ENCODE measurements around the gene ZBTB21. TPM values are rescaled to one million over a fixed set of nuclear protein-coding genes. Genes with fewer than 3 reads are reported as not detected.

ZBTB21 gene
- total and polyA plus RNA-seq, 2 experiments from 2014 or later: 10.7 TPM

DNA sequence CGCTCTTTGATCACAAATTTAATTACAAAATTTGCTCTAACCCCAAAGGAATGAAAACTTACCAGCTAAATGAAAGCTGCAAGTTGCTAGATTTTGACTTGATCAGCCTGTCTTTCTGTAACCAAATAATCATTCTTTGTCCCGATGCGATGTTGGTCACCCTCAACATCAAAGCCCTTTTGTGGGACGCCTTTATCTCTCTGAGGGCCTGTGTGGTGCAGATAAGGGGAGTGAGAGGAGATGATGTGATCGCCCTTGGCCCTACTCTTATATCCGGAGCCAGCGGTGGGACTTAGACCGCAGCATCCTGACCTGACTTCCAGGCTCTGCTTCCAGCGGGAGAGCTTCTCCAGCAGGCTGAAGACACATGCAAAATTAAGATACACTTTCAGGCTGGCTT is 41.6 kb upstream of the ZBTB21 start:
- no peaks in the 10 kb centered on the region for H3K9me2 ChIP-seq (ENCODE audit: insufficient read depth)
- no peaks in the 10 kb centered on the region for H3K79me2 ChIP-seq (ENCODE audit: insufficient read depth)
- H3F3A ChIP-seq (ENCODE audit: insufficient read depth): peaks cover 18% of the 10 kb centered on the region; the same call in 1 of the 2 replicates
- no peaks in the 10 kb centered on the region for H4K20me1 ChIP-seq (ENCODE audit: insufficient read depth)
- no peak overlapping the region for H3K27ac ChIP-seq
- 88 to 90% methylated on average over 9 of the region's 9 CpGs for WGBS, 2 experiments (ENCODE audit: low coverage in 1 of 2, low lambda C conversion rate in 2 of 2, missing lambda C conversion rate in 2 of 2)
- H3K4me3 ChIP-seq: no peak overlapping the region
- in situ Hi-C loops (cut with MboI): no loop called here
- H2AFZ ChIP-seq: no peak overlapping the region
- no peaks in the 10 kb centered on the region for H3K9me3 ChIP-seq (ENCODE audit: low read depth)
- H3K4me1 ChIP-seq (ENCODE audit: insufficient read depth): peaks cover 22% of the 10 kb centered on the region
- no peak for DNase-seq
- TF ChIP-seq EZH2phosphoT487 (IDR thresholded peaks at IDR 0.05; ENCODE audit: insufficient read depth, low read depth): no peak
- no peak for TF ChIP-seq EZH2 (IDR thresholded peaks at IDR 0.05; ENCODE audit: insufficient read depth, poor library complexity, severe bottlenecking)
- H3K9ac ChIP-seq: no peak overlapping the region
- no peak overlapping the region for H3K4me2 ChIP-seq (ENCODE audit: unreplicated experiment)
- H3K36me3 ChIP-seq (ENCODE audit: low read depth): no peaks in the 10 kb centered on the region
- no peaks in the 10 kb centered on the region; the same call in 1 of the 2 replicates for H3K27me3 ChIP-seq (replicated peaks; ENCODE audit: insufficient read depth)

DNA sequence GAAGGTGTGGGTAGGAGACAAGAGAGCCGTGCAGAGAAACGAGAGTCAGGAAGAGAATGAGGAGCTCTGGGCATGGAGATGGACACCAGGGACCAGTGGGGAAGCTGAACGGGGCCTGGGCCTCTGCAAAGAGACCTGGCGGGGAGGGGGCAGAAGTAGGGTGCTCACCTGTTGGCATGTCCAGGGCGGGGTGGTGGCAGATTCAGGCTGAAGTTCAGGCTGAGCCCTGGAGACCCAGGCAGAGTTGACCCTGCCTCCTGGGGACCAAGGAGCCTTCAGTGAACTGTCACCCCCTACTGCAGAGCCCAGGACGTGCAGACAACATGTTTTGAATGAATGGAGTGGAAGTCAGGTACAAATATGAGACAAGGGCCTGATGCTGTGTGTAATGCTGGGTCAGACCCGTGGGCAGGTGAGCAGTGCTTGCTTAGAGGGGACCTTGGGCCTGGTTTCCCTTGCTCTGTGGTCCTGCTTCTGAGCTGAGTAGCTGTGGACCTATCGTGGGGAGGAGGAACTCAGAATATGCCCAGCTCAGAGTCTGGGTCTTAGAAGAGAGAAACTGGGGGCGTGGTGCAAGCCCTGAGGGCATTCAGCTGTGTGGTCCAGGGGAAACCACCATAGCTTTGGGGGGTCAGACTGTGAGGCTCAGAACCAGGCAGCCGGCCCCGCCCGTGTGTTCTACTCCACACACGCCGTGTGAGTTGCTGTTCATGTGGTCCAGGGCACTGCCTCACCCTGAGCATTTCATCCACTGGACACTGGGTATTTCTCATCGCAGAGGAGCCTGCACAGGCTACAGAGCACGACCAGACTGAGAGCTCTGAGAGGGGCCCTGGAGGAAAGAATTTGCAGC is 39.6 kb upstream of the ZBTB21 start:
- H3K36me3 ChIP-seq (ENCODE audit: low read depth): no peaks in the 10 kb centered on the region
- no peaks in the 10 kb centered on the region for H3K9me2 ChIP-seq (ENCODE audit: insufficient read depth)
- TF ChIP-seq EZH2 (IDR thresholded peaks at IDR 0.05; ENCODE audit: insufficient read depth, poor library complexity, severe bottlenecking) (no peak), EZH2phosphoT487 (IDR thresholded peaks at IDR 0.05; ENCODE audit: insufficient read depth, low read depth) (no peak)
- DNase-seq: no peak
- no peak overlapping the region for H3K4me3 ChIP-seq
- H3K9ac ChIP-seq: no peak overlapping the region
- in situ Hi-C loops (cut with MboI): no loop called here
- no peaks in the 10 kb centered on the region; the same call in 1 of the 2 replicates for H3K27me3 ChIP-seq (replicated peaks; ENCODE audit: insufficient read depth)
- WGBS, 2 experiments (ENCODE audit: low coverage in 1 of 2, low lambda C conversion rate in 2 of 2, missing lambda C conversion rate in 2 of 2): 91 to 92% methylated on average over 15 to 16 of the region's 16 CpGs
- H2AFZ ChIP-seq: no peak overlapping the region
- H3K79me2 ChIP-seq (ENCODE audit: insufficient read depth): no peaks in the 10 kb centered on the region
- no peaks in the 10 kb centered on the region for H4K20me1 ChIP-seq (ENCODE audit: insufficient read depth)
- H3K4me1 ChIP-seq (ENCODE audit: insufficient read depth): peaks cover 16% of the 10 kb centered on the region
- H3K4me2 ChIP-seq (ENCODE audit: unreplicated experiment): no peak overlapping the region
- H3K27ac ChIP-seq: no peak overlapping the region
- peaks cover 10% of the 10 kb centered on the region; the same call in 1 of the 2 replicates for H3F3A ChIP-seq (ENCODE audit: insufficient read depth)
- no peaks in the 10 kb centered on the region for H3K9me3 ChIP-seq (ENCODE audit: low read depth)

DNA sequence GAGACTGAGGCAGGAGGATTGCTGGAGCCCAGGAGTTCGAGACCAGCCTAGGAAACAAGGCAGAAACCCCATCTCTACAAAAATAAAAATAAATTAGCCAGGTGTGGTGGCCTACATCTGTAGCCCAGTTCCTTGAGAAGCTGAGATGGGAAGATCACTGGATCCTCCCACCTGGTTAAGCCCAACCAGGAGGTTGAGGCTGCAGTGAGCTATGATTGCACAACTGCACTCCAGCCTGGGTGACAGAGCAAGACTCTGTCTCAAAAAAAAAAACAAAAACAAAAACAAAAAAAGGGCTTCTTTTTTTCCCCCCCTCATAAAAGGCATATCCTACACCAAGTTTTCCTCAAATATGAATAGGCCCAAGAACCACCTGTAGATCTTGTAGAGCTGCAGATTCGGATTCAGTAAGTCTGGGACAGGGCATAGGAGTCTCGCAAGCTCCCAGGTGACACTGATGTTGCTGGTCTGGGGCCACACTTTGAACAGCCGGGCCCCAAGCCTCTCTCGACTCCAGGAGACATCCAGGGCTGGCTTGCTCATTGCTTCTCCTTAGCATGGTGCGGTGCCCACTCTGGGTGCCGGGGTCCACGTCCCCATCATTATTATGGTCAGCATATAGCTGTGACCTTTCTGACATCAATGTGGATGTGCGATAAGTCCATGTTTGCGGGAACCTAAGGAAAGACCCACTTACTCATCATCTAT is 38.9 kb upstream of the ZBTB21 start:
- Histone ChIP-seq H3K27me3 (replicated peaks; ENCODE audit: insufficient read depth) (no peaks in the 10 kb centered on the region; the same call in 1 of the 2 replicates), H3K79me2 (ENCODE audit: insufficient read depth) (no peaks in the 10 kb centered on the region), H3K9ac (no peak overlapping the region), H4K20me1 (ENCODE audit: insufficient read depth) (no peaks in the 10 kb centered on the region), H3K9me2 (ENCODE audit: insufficient read depth) (no peaks in the 10 kb centered on the region), H3K4me1 (ENCODE audit: insufficient read depth) (peaks cover 16% of the 10 kb centered on the region), H3K4me2 (ENCODE audit: unreplicated experiment) (no peak overlapping the region), H2AFZ (no peak overlapping the region), H3F3A (ENCODE audit: insufficient read depth) (peaks cover 10% of the 10 kb centered on the region; the same call in 1 of the 2 replicates), H3K9me3 (ENCODE audit: low read depth) (no peaks in the 10 kb centered on the region), H3K27ac (no peak overlapping the region), H3K4me3 (no peak overlapping the region), H3K36me3 (ENCODE audit: low read depth) (no peaks in the 10 kb centered on the region)
- DNase-seq: no peak
- TF ChIP-seq EZH2phosphoT487 (IDR thresholded peaks at IDR 0.05; ENCODE audit: insufficient read depth, low read depth): no peak
- TF ChIP-seq EZH2 (IDR thresholded peaks at IDR 0.05; ENCODE audit: insufficient read depth, poor library complexity, severe bottlenecking): no peak
- in situ Hi-C loops (cut with MboI): no loop called here
- WGBS, 2 experiments (ENCODE audit: low coverage in 1 of 2, low lambda C conversion rate in 2 of 2, missing lambda C conversion rate in 2 of 2): 98 to 99% methylated on average over 10 of the region's 10 CpGs

GRCh38 chr21:42047821-42048613 is 37.9 kb upstream of the ZBTB21 start:
- Histone ChIP-seq H3K27ac (peak overlapping the region; percentile 70), H2AFZ (no peak overlapping the region), H4K20me1 (ENCODE audit: insufficient read depth) (no peaks in the 10 kb centered on the region), H3K9ac (peak overlapping the region; percentile 50), H3K9me3 (ENCODE audit: low read depth) (no peaks in the 10 kb centered on the region), H3F3A (ENCODE audit: insufficient read depth) (peaks cover 10% of the 10 kb centered on the region; the same call in 1 of the 2 replicates), H3K4me1 (ENCODE audit: insufficient read depth) (peaks cover 16% of the 10 kb centered on the region), H3K36me3 (ENCODE audit: low read depth) (no peaks in the 10 kb centered on the region), H3K79me2 (ENCODE audit: insufficient read depth) (no peaks in the 10 kb centered on the region), H3K4me2 (ENCODE audit: unreplicated experiment) (peak overlapping the region; percentile 38), H3K9me2 (ENCODE audit: insufficient read depth) (no peaks in the 10 kb centered on the region), H3K27me3 (replicated peaks; ENCODE audit: insufficient read depth) (no peaks in the 10 kb centered on the region; the same call in 1 of the 2 replicates), H3K4me3 (no peak overlapping the region)
- peak; percentile 97 for DNase-seq
- TF ChIP-seq EZH2phosphoT487 (IDR thresholded peaks at IDR 0.05; ENCODE audit: insufficient read depth, low read depth) (no peak), EZH2 (IDR thresholded peaks at IDR 0.05; ENCODE audit: insufficient read depth, poor library complexity, severe bottlenecking) (no peak)
- in situ Hi-C loops (cut with MboI): no loop called here
- WGBS, 2 experiments (ENCODE audit: low coverage in 1 of 2, low lambda C conversion rate in 2 of 2, missing lambda C conversion rate in 2 of 2): 63 to 66% methylated on average over 15 to 19 of the region's 19 CpGs

Data from GM23248 (cell line).